Stimulated activated CD4-positive, alpha-beta T cell treated with anti-CD3 and anti-CD28 coated beads, Interleukin-4, amount 100 ng/mL, for 1 hour (primary cell): ENCODE data around the gene CLTCL1.
"Not testable (repeated sequence)": the region's sequence is repeated elsewhere in the genome, so short reads cannot be mapped to it uniquely, and the experiment has no call there.

Experiments used
- DNase-seq: peaks from one replicate; pipeline ENCODE4 v3.0.0-alpha.2; 2020

CLTCL1 gene

DNA sequence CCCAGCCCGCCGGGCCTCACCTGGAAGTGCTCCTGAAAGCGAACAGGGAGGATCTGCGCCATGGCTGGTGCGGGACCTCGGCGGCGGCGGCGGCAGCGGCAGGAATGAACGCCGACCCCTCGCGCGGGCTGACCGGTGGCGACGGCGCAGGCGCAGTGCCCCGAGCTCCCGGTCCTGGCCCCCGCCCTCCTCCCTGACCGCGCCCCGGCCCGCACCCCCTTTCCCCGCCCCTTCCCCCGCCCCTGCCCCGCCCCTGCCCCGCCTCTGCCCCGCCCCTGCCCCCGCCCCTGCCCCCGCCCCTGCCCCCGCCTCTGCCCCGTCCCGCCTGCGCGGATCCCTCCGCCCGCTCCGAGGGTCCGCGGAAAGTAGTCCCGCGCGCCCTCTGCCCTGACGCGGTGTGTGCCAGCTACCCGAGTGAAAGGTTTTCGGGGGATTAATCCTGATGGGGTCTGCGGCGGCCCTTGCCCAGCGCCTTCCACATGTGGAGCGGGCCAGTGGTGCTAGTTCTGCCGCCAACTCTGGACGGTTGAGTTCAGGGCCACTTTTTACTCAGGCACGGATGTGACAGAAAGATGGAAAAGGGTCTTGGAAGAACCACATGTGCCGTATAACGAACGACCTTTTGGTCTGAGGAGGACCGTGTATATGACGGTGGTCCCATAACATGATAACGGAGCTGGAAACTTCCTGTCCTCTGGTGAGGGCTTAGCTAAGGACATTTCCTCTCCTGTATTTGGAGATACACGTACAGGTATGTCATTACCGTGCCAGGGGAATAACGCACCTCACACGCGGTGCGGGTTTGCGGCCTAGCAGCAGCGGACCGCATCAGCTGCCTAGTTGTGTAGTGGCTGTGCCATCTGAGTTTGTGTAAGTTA, at the start of gene CLTCL1:
Gene CLTCL1 (minus strand): TSS at position 140 of the 878 bp plus-strand sequence. CDS start 78 bp downstream, at position 62.
- DNase-seq = peak; percentile 69

DNA sequence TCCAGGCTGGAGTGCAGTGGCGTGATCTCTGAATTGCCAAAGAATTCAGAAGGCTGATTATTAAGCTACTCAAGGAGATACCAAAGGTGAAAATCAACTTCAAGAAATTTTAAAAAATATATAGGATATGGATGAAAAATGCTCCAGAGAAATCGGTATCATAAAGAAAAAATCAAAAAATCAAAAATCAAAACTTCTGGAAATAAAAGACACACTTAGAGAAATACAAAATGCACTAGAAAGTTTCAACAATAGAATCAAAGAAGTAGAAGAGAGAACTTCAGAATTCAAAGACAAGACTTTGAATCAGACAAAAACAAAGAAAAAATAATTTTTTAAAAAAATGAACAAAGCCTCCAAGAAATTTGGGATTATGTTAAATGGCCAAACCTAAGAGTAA, 45.6 kb upstream of the CLTCL1 start:
- no peak for DNase-seq

DNA sequence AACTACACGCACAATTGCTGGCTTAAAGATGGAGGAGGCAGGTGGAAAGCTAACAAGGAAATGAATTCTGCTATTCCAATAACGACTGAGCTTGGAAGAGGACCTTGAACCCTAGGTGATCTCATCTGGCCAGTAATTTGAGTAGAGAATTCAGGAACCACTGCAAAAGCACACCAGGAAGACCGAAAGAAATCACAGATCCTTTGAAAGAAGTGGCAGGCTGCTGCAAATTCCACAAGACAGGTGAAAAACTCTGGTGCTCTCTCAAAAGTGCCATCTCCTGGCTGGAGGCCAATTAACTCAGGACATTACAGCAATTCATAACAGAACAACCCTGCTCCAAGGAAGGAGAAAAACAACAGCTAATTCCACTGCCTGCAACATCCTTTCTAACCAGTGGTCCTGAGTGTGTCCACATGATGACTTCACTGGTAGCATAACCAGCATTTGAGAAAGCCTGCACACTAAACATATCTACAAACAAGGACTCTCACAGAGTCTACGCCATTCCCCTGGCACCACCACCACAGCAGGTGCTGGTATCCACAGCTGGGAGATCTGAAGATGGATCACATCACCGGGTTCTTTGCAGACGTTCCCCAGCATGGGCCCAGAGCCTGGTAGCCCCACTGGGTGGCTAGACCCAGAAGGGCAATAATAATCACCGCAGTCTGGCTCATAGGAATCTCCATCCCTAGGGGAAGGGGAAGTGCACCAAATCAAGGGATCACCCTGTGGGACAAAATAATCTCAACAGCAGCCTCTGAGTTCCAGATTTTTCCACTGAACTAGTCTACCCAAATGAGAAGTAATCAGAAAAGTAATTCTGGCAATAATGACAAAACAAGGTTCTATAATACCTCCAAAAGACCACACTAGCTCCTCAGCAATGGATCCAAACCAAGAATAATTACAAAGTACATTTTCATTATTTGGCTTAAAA, 44.9 kb upstream of the CLTCL1 start:
- DNase-seq = no peak

DNA sequence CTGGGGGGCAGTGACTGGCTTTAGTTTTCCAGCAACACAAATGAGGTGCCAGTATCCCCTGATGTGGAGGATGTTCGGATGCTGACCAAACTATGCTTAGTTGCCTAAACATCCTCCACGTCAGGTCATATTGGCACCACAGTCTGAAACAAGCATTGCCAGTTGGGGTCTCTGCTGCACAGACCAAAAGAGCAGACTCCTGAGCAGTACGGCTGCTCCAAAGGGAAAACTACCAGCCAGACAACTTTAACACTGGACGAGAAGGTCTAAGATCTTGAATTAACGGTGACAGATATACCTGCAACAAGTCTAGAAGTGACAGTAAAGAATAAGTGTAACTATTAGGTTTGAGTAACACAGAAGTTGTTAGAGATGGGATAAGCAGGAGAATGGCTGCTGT, 40.5 kb upstream of the CLTCL1 start:
- no peak for DNase-seq

DNA sequence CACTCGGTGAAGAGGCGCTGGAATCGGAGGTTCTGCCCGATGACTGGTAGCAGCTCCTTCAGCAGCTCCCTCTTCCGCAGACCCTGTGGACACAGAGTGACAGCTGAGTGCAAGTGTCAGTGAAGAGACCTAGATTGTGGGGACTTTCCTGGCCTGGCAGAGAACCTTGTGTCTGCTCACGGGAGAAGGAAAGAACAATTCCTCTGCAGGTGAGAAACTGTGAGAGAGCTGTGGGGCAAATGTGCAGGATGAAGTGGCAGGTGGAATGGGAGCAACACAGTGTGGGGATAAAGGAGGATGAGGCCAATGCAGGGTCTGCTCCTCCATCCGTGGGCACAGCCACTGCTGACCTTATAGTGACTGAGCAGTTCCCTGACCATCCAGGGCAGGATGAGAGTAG, 40.0 kb upstream of the CLTCL1 start:
- no peak for DNase-seq

DNA sequence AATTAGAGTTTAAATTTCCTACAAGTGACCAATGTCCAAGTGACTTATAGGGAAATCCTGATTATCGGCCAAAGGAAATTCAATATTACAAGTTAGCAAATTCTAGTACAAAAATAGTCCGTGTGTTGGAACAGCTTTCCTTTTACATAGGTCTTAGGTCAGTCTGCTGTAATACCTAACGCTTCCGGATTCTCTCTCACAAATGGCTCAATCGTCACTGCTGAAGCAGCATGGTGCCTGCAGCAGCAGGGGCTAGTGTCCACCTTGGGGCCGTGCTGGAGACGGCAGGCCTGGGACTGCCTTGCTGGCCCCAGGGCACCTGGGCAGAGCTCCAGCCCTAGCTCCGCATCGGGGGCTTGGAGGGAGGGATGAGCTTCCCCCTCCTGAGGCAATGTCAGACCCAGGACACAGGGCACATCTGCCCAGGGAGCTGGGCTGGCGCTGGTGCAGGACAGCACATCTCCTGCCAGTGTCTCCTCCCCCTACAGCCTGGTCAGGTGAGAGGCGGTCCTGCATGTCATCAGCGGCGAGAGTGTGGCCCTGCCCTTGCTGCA, 39.4 kb upstream of the CLTCL1 start:
- no peak for DNase-seq

DNA sequence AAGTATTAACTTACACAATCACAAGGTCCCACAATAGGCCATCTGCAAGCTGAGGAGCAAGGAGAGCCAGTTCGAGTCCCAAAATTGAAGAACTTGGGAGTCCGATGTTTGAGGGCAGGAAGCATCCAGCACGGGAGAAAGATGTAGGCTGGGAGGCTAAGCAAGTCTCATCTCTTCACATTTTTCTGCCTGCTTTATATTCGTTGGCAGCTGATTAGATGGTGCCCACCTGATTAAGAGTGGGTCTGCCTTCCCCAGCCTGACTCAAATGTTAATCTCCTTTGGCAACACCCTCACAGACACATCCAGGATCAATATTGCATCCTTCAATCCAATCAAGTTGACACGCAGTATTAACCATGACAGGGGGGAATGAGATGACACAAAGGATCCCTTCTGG, 38.7 kb upstream of the CLTCL1 start:
- not testable (repeated sequence) for DNase-seq

DNA sequence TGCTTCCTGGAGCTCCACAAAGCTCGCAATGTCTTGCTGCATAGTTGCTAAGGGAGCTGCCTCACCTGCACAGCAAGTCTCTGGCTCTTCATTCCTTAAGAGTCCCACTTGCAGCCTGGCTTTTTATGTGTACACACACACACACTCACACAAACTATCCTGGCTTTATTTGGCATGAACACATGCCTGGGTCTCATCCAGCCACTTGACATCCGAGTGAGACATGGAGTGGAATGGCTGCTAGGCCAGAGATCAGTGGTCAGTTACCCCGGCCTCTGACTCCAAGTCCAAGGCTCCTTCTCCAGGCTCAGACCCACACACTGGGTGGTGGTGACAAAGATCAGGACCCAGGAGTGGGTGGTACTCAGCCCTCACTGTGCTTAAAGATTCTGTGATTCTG, 37.9 kb upstream of the CLTCL1 start:
- DNase-seq = no peak

DNA sequence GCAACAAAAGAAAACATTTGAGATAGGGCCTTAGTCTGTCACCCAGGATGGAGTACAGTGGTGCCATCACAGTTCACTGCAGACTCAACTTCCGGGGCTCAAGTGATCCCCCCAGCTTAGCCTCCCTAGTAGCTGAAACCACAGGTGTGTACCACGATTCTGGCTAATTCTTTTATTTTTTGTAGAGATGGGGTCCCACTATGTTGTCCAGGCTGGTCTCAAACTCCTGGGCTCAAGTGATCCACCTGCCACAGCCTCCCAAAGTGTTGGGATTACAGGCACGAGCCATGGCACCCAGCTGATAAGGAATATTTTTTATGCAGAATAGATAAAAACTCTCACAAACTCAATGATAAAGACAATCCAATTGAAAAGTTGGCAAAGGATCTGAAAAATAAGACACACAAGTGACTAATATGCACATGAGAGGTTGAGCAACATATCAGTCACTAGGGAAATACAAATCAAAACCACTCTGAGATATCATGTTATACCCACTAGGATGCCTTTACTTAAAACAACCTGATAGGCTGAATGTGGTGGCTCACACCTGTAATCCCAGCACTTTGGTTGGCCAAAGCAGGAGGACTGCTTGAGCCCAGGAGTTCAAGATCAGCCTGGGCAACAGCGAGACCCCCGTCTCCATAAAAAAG, 33.9 kb upstream of the CLTCL1 start:
- no peak for DNase-seq

DNA sequence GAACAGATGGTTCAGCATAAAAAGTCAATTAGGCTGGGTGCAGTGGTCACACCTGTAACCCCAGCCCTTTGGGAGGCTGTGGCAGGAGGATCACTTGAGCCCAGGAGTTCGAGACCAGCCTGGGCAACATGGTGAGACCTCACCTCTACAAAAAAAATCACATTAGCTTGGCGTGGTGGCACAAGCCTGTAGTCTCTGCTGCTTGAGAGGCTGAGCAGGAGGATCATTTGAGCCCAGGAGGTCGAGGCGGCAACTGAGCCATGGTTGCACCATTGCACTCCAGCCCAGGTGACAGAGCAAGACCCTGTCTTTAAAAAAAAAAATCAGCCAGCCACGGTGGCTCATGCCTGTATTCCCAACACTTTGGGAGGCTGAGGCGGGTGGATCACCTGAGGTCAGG, 31.9 kb upstream of the CLTCL1 start:
- DNase-seq = not testable (repeated sequence)

DNA sequence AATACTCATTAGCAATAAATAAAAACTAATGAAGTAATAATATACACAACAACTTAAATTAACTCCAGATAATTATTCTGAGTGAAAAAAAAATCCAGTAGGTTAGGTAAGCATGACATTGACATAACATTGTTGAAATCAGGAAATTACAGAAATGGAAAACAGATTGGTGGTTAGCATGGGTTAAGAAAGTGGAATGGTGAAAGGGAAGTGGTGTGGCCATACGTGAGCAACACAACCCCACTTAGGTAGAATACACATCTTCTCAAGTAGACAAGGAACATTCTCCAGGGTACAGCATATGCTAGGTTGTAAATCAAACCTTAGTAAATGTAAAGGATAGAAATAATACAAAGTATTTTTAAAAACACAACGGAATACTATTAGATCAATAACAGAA, 30.2 kb upstream of the CLTCL1 start:
- no peak for DNase-seq

DNA sequence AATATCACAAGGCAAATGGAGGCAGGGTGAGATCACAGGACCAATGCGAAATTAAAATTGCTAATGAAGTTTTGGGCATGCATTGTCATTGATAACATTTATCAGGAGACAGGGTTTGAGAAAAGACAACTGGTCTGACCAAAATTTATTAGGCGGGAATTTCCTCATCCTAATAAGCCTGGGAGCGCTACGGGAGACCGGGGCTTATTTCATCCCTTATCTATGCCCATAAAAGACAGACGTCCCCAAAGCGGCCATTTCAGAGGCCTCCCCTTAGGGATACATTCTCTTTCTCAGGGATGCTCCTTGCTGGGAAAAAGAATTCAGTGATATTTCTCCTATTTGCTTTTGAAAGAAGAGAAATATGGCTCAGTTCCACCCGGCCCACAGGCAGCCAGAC, 28.6 kb upstream of the CLTCL1 start:
- not testable (repeated sequence) for DNase-seq

DNA sequence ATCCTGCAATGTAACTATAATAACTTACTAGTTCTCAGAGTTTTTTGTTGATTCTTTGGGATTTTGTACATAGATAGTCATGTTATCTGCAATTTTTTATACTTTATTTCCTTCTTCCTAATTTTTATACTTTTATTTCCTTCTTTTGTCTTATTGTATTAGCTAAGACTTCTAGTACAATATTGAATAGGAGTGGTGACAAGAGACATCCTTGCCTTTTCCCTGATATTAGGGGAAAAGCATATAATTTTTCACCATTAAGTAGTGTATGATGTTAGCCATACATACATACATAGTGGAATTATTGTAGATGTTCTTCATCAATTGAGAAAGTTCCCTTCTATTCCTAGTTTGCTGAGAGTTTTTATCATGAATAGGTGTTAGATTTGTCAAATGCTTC, 27.8 kb upstream of the CLTCL1 start:
- no peak for DNase-seq

DNA sequence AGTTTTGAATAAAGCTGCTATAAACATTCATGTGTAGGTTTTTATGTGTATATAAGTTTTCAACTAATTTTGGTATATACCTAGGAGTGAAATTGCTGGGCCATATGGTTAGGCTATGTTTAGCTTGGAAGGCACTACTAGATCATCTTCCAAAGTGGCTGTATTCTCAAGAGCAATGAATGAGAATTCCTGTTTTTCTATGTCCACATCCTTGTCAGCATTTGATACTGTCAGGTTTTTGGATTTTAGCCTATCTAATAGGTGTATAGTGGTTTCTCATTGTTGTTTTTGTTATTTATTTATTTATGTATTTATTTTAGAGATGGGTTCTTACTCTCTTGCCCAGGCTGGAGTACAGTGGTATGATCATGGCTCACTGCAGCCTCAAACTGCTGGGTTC, 26.3 kb upstream of the CLTCL1 start:
- DNase-seq = no peak

DNA sequence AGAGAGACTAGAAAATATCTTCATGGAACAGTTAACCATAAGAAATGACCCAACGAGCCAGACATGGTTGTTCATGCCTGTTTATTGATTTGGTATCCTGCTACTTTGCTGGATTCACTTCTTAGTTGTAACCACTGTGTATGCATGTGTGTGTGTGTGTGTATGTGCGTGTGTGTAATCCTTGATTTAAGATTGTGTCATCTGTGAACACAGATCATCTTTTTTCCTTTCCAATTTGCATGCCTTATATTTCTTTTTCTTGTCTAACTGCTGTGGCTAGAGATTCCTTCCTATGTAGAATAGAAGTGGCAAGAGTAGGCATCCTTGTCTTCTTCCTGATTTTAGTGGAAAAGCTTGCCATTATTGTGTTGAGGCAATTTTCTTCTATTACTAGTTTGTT, 16.4 kb upstream of the CLTCL1 start:
- DNase-seq = no peak

DNA sequence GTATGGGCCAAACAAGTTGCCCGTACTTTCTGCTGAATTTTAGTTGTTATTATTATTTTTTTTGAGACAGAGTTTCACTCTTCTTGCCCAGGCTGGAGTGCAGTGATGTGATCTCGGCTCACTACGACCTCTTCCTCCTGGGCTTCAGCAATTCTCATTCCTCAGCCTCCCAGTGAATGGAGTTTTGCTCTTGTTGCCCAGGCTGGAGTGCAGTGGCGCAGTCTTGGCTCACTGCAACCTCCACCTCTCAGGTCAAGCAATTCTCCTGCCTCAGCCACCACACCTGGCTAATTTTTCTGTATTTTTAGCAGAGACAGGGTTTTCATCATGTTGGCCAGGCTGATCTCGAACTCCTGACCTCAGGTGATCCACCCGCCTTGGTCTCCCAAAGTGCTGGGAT, 15.0 kb upstream of the CLTCL1 start:
- not testable (repeated sequence) for DNase-seq

DNA sequence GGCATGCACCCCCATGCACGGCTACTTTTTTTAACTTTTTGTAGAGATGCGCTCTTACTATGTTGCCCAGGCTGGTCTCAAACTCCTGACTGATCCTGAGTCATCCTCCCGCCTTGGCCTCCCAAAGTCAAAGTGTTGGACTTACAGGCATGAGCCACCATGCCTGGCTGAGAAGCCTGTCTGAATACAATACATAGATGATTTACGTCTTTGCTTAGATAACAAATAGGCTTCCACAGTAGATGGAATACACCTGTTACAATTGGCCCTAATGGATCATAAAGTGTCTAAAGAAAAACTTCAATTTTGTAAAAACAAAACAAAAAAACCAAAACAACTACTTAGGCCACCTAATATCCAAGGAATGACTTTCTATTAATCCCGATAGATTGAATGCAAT, 13.0 kb upstream of the CLTCL1 start:
- DNase-seq = no peak

DNA sequence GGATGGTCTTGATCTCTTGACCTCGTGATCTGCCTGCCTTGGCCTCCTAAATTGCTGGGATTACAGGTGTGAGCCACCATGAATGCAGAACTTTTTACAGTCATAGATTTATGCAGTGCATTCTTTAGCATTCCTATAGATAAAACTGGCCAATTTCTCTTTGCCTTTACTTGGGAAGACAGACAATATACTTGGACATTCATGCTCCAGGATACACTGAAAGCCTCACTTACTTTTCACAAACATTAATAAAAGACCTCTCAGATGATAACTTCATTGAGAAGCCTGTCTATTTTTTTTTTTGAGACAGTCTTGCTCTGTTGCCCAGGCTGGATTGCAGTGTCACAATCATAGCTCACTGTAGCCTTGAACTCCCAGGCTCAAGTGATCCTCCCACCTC, 12.3 kb upstream of the CLTCL1 start:
- DNase-seq = no peak

DNA sequence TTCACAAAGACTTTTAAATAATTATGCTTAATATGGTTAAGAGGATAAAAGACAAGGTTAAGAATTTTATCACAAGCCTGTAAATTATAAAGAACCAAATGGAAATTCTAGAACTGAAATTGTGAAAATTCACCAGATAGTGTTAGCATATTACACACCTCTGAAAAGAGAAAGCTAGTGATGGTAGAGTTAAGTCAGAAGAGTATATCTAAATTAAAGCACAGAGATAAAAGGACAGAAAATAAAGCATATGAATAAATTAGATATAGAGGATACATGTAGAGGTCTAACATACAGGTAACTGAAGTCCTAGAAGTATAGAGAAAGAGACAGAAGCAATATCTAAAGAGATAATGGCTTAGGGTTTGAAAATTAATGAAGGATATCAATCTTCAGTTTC, 4.2 kb upstream of the CLTCL1 start:
- DNase-seq = no peak

DNA sequence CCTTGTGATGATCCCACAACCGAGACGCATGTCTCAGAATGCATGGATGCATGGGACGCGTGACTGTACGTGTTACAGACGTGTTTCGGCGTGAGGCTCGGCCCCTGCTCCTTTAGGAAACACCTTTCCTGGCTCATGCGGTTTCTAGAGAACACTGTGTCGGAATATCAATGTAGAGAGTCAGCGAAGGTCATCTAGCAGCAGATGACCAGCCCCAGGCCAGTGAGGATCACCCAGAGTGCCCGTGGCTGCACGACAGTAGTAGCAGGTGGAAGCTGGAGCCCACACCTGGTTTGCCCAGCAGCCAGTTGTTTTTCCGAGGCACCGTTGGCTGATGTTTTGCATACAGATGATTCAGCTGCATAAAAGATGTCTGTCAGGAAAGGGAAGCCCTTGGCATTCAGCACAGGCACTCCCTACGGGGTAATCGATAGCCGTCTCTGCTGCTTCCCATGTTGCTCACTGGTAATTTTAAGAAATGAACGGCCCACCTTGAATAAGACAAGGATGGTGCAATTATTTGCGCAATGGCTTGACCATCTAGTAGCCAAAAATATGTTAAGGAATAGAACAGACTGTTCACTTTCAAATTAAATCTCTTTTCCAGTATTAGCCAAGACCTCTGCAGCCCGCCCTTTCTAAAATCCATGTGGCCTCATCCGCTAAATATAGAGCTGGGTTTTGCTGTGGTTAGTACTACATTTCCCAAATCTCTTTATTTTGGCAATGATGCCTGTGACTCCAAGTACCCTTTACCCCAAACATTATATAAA, 1.1 kb upstream of the CLTCL1 start:
- DNase-seq = no peak

DNA sequence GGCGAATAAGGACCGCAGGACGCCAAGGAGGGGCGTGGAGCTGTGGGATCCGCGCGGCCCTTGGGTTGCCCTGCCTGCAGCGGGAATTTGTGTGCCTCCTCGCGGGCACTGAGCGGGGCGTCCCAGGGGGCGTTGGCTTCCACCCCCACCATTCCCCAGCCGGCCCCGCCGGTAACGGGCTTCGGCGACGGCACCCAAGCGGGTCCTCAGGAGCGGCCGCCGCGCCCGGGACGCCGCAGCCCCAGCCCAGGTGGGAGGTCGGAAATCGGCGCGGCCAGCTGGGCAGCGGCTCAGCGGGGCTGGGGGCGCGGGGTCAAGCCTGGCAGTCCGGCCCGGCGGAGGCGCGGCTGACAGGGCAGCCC, 320 bp downstream of the CLTCL1 start:
- peak; percentile 23 for DNase-seq
